HepG2 (cell line): Measurements from ENCODE around the gene KRTAP17-1. TPM values are rescaled to one million over a fixed set of nuclear protein-coding genes. Genes with fewer than 3 reads are reported as not detected.

Experiments used
- ATAC-seq: fragments of 200-7000 bp; cut with Tn5 transposase; 3 replicates; pipeline ENCODE4 v1.9.1; 2020; ENCODE audit warnings: mild to moderate bottlenecking, moderate library complexity
- BruUV-seq: library from RNA; stranded (reverse); fragments of 400-500 nt; replicated peaks from 2 replicates; lab custom pipeline; 2021; lab: Mats Ljungman, UMichigan
- CTCF ChIA-PET: fragments of 300-600 bp; formaldehyde crosslinking; extraction: SDS; loops from one replicate; lab custom pipeline; 2021; ENCODE audit warnings: low total read pairs, inconsistent platforms, low intra/inter-chr PET ratio; lab: Yijun Ruan, JAX
- POLR2A ChIA-PET: fragments of 350-600 bp; sonication (Branson Sonifier 250); formaldehyde crosslinking; loops from one replicate; lab custom pipeline; 2020; ENCODE audit warnings: antibody characterized with exemption, inconsistent platforms; lab: Yijun Ruan, JAX
- DNase-seq: peaks from one replicate; pipeline ENCODE4 v3.0.0-alpha.2; 2015; ENCODE audit warnings: low spot score
- FAIRE-seq: peaks from 3 replicates; lab custom pipeline; 2011; peaks lifted over from hg19 to GRCh38; lab: Jason Lieb, UNC
- H2AFZ ChIP-seq: one replicate; pipeline ENCODE4 v1.6.1; 2011; ENCODE audit warnings: low read length, inconsistent platforms
- H3K27ac ChIP-seq: fragments of 300-600 bp; 3 replicates; pipeline ENCODE4 v1.8.0; 2011; ENCODE audit warnings: mixed run types, mild to moderate bottlenecking, mixed read lengths, low read length, inconsistent platforms; ENCODE audit not compliant: insufficient read depth; ENCODE audit errors: extremely low read length
- H3K27me3 ChIP-seq, 2 experiments: fragments of 200-600 bp in 1 of 2; 2 replicates in 1 of 2; 3 replicates in 1 of 2; pipeline versions ENCODE4 v1.6.0 to v1.8.0; 2011; ENCODE audit warnings: low read length in 2 of 2, mild to moderate bottlenecking in 2 of 2, moderate library complexity in 2 of 2, inconsistent platforms in 1 of 2; ENCODE audit not compliant: insufficient read depth in 2 of 2, control insufficient read depth in 1 of 2
- H3K36me3 ChIP-seq, 2 experiments: fragments of 200-600 bp in 1 of 2; replicated peaks in 1 of 2; 2 replicates in 1 of 2; 3 replicates in 1 of 2; pipeline versions ENCODE4 v1.5.1 to v1.8.0; 2011; ENCODE audit warnings: low read length in 2 of 2, inconsistent platforms in 1 of 2; ENCODE audit not compliant: insufficient read depth in 2 of 2, control insufficient read depth in 1 of 2
- H3K4me1 ChIP-seq: 2 replicates; pipeline ENCODE4 v1.5.1; 2012; ENCODE audit warnings: low read length, inconsistent platforms; ENCODE audit not compliant: insufficient read depth
- H3K4me2 ChIP-seq: 2 replicates; pipeline ENCODE4 v1.6.0; 2011; ENCODE audit warnings: low read depth, low read length, inconsistent platforms
- H3K4me3 ChIP-seq, 3 experiments: fragments of 200-600 bp in 1 of 3; sonication (generic), shearing (Covaris generic) in 1 of 3; replicated peaks in 1 of 3; 2 replicates each; pipeline ENCODE4 v1.5.1; 2011 to 2016; ENCODE audit warnings: low read length in 3 of 3, inconsistent platforms in 2 of 3, low read depth in 2 of 3, mild to moderate bottlenecking in 2 of 3, control low read depth in 1 of 3, mixed read lengths in 1 of 3; ENCODE audit not compliant: insufficient read depth in 1 of 3
- H3K79me2 ChIP-seq: one replicate; pipeline ENCODE4 v1.6.1; 2011; ENCODE audit warnings: low read length, inconsistent platforms; ENCODE audit not compliant: insufficient read depth
- H3K9ac ChIP-seq: 2 replicates; pipeline ENCODE4 v1.6.0; 2011; ENCODE audit warnings: mild to moderate bottlenecking, low read depth, low read length, inconsistent platforms; ENCODE audit not compliant: insufficient read depth
- H3K9me3 ChIP-seq: 2 replicates; pipeline ENCODE4 v1.5.1; 2012; ENCODE audit warnings: mild to moderate bottlenecking, low read length
- H4K20me1 ChIP-seq: 2 replicates; pipeline ENCODE4 v1.6.0; 2011; ENCODE audit warnings: inconsistent platforms, mild to moderate bottlenecking, low read length, moderate library complexity; ENCODE audit not compliant: insufficient read depth
- AHR ChIP-seq: IDR thresholded peaks from 2 replicates; pipeline ENCODE4 v1.6.1; 2018; ENCODE audit warnings: missing genetic modification reagents, missing compliant biosample characterization
- ARID2 ChIP-seq: sonication (generic); formaldehyde crosslinking; IDR thresholded peaks from 2 replicates; pipeline ENCODE4 v1.8.1; 2022; ENCODE audit warnings: mild to moderate bottlenecking, missing genetic modification reagents, borderline replicate concordance
- ATM ChIP-seq: fragments of 450-650 bp; IDR thresholded peaks from 2 replicates; pipeline ENCODE4 v1.7.1; 2017; ENCODE audit warnings: mild to moderate bottlenecking, borderline replicate concordance
- CENPT ChIP-seq: sonication (generic); formaldehyde crosslinking; IDR thresholded peaks from 2 replicates; pipeline ENCODE4 v1.8.0; 2022; ENCODE audit warnings: low read depth, mild to moderate bottlenecking, moderate library complexity, missing genetic modification reagents
- ELF3 ChIP-seq: IDR thresholded peaks from 2 replicates; pipeline ENCODE4 v1.6.1; 2016; ENCODE audit warnings: missing genetic modification reagents, missing compliant biosample characterization
- FOXP1 ChIP-seq, 2 experiments: fragments of 450-650 bp in 1 of 2; IDR thresholded peaks; 2 replicates each; pipeline ENCODE4 v1.6.1; 2017 to 2018; ENCODE audit warnings: antibody characterized with exemption in 1 of 2
- MAFF ChIP-seq: IDR thresholded peaks from 2 replicates; pipeline ENCODE4 v1.6.1; 2011; ENCODE audit warnings: low read depth, low read length, improper control_type of control experiment
- NFYB ChIP-seq: sonication (generic); formaldehyde crosslinking; IDR thresholded peaks from 2 replicates; pipeline ENCODE4 v1.4.0; 2020; ENCODE audit warnings: missing genetic modification reagents
- NKX3-1 ChIP-seq: sonication (generic); formaldehyde crosslinking; IDR thresholded peaks from 2 replicates; pipeline ENCODE4 v1.5.0; 2020; ENCODE audit warnings: missing genetic modification reagents
- TMF1 ChIP-seq: sonication (generic); formaldehyde crosslinking; IDR thresholded peaks from 2 replicates; pipeline ENCODE4 v1.8.1; 2022; ENCODE audit warnings: low read depth, missing genetic modification reagents
- ZNF136 ChIP-seq: sonication (generic); formaldehyde crosslinking; IDR thresholded peaks from 2 replicates; pipeline ENCODE4 v1.8.1; 2022; ENCODE audit warnings: low read depth, mild to moderate bottlenecking, moderate library complexity, missing genetic modification reagents
- ZNF138 ChIP-seq: sonication (generic); formaldehyde crosslinking; IDR thresholded peaks from 2 replicates; pipeline ENCODE4 v1.5.0; 2020; ENCODE audit warnings: mild to moderate bottlenecking, low read depth, missing genetic modification reagents
- ZNF543 ChIP-seq: sonication (generic); formaldehyde crosslinking; IDR thresholded peaks from 2 replicates; pipeline ENCODE4 v1.4.0; 2020; ENCODE audit warnings: mild to moderate bottlenecking, missing genetic modification reagents
- ZNF556 ChIP-seq: sonication (generic); formaldehyde crosslinking; IDR thresholded peaks from 2 replicates; pipeline ENCODE4 v1.4.0; 2020; ENCODE audit warnings: mild to moderate bottlenecking, missing genetic modification reagents, borderline replicate concordance
- WGBS: methylation state at CpG from one replicate; pipeline ENCODE4 v1.1.6; 2017; ENCODE audit warnings: low lambda C conversion rate; 5-methylcytosine and 5-hydroxymethylcytosine counted together
- in situ Hi-C: cut with HindIII; loops from 2 replicates; pipeline ENCODE4 v1.10.0; 2017; ENCODE audit warnings: low pct_unique_long_range_greater_than_20kb; ENCODE audit not compliant: extremely low pct_ligation_motif_present
- intact Hi-C: fragments of 100-400 bp; cut with micrococcal nuclease; formaldehyde crosslinking; loops from one replicate; pipeline ENCODE4 v1.10.0; 2022; ENCODE audit not compliant: unreplicated experiment
- polyA plus RNA-seq, 8 experiments: library from polyadenylated mRNA; depleted of rRNA in 3 of 8; stranded (reverse) in 7 of 8; unstranded in 1 of 8; fragments of >200 nt; fragmentation: Illumina TruSeq in 4 of 8; extraction: Trizol in 4 of 8; gene quantifications; 2 replicates each; pipeline versions ENCODE4 v1.2.1 to v1.2.3, GENCODE V29; 2011 to 2016; ENCODE audit warnings: low read depth in 4 of 8, missing spikeins in 1 of 8, mixed read lengths in 1 of 8; ENCODE audit not compliant: insufficient read depth in 1 of 8
- total RNA-seq, 5 experiments: library from RNA; depleted of rRNA; stranded (reverse); fragments of >200 nt; fragmentation: Illumina TruSeq; extraction: Trizol; gene quantifications; 2 replicates each; pipeline ENCODE4 v1.2.3, GENCODE V29; 2016; ENCODE audit warnings: low read depth in 1 of 5
- TF ChIP-seq, protein P1 (sequence below): sonication (generic); formaldehyde crosslinking; conservative IDR thresholded peaks from 2 replicates; pipeline ENCODE4 v1.4.0; 2020; ENCODE audit warnings: mild to moderate bottlenecking, missing genetic modification reagents, moderate library complexity
- TF ChIP-seq, protein P2 (sequence below): IDR thresholded peaks from 2 replicates; pipeline ENCODE4 v1.6.1; 2016; ENCODE audit warnings: missing compliant biosample characterization, missing genetic modification reagents, borderline replicate concordance
- TF ChIP-seq, protein P3 (sequence below): sonication (generic); formaldehyde crosslinking; IDR thresholded peaks from 2 replicates; pipeline ENCODE4 v1.4.0; 2020; ENCODE audit warnings: mild to moderate bottlenecking, missing genetic modification reagents

The KRTAP17-1 gene
- total and polyA plus RNA-seq, 2 of the 13 experiments (the other 11 are each of a cell fraction or from before 2014, with no cell fraction given), result not detected

DNA sequence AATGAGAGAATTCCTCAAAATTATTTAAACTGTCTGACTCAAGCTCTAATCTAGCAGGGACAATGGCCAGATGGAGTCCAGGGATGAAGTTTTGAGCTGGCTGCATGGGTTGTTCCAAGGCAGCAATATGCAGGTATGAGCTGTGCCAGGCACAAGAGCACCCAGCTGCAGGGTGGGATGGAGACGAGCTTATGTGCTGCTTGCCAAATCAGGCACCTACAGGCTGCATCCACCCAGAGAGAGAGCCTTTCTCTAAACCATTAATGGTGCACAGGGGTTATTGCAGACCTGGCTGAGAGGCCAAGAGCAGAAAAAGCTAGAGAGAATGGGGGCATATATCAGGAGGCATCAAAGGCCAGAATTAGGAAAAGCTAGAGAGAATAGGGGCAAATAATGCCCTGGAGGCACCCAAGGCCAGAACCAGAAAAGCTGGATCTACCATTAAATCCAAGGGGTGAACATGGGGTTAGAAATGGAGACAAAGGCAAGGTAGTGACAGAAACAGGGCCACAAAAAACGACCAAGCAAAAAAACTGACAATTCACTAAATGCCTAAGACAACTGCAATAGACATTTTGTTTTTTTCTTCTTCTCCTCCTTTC, 24.2 kb upstream of the KRTAP17-1 start (continued):
- no peak for TF ChIP-seq ZNF556 (CRISPR knock-in tag)
- no peak for TF ChIP-seq ZNF136 (CRISPR knock-in tag)
- no peak for TF ChIP-seq NKX3-1 (CRISPR knock-in tag)
- no peak for TF ChIP-seq AHR (CRISPR knock-in tag)
- no peak for TF ChIP-seq ARID2 (CRISPR knock-in tag)
- no peak for TF ChIP-seq ZNF543 (CRISPR knock-in tag)
- no peak for TF ChIP-seq ELF3 (CRISPR knock-in tag)
- TF ChIP-seq, protein P1, sequence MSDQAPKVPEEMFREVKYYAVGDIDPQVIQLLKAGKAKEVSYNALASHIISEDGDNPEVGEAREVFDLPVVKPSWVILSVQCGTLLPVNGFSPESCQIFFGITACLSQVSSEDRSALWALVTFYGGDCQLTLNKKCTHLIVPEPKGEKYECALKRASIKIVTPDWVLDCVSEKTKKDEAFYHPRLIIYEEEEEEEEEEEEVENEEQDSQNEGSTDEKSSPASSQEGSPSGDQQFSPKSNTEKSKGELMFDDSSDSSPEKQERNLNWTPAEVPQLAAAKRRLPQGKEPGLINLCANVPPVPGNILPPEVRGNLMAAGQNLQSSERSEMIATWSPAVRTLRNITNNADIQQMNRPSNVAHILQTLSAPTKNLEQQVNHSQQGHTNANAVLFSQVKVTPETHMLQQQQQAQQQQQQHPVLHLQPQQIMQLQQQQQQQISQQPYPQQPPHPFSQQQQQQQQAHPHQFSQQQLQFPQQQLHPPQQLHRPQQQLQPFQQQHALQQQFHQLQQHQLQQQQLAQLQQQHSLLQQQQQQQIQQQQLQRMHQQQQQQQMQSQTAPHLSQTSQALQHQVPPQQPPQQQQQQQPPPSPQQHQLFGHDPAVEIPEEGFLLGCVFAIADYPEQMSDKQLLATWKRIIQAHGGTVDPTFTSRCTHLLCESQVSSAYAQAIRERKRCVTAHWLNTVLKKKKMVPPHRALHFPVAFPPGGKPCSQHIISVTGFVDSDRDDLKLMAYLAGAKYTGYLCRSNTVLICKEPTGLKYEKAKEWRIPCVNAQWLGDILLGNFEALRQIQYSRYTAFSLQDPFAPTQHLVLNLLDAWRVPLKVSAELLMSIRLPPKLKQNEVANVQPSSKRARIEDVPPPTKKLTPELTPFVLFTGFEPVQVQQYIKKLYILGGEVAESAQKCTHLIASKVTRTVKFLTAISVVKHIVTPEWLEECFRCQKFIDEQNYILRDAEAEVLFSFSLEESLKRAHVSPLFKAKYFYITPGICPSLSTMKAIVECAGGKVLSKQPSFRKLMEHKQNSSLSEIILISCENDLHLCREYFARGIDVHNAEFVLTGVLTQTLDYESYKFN (CRISPR knock-in tag), result no peak
- TF ChIP-seq NFYB (CRISPR knock-in tag), result no peak
- no peak for TF ChIP-seq FOXP1 (IDR thresholded peaks at IDR 0.05)
- TF ChIP-seq FOXP1 (CRISPR knock-in tag; IDR thresholded peaks at IDR 0.05), result no peak

DNA sequence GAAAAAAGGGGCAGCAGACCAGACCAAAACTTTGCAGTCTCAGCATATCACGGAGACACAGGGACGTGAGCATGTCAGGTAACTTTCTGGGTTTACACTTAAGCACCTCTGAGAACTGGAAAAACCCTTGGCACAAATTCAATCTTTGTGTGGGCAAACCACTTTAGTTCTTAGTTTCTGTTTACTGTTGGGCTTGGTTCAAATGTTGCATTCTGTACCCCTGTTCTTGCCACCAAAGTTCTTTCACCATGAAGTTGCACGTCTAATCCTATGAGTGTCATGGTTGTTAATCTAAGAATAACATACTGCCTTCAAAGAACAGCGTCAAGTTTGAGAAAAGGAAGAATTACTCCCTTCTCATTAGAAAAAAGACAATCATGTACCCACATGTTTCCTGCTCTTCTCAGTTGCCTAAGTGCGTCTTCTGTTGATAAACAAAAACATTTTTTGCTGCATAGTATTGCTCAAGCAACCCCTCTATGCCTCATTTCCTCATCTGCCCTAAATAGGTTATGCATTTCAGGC, 23.5 kb upstream of the KRTAP17-1 start:
- no peaks in the 10 kb centered on the region for H3K36me3 ChIP-seq
- intact Hi-C loops, result no loop called here
- FAIRE-seq, result no peak
- H3K4me2 ChIP-seq, result no peak overlapping the region
- no peak overlapping the region for H3K27ac ChIP-seq
- CTCF ChIA-PET, result no interaction called here
- BruUV-seq, result no TSS peak
- 20% methylated on average over 5 of the region's 5 CpGs for WGBS
- H4K20me1 ChIP-seq, result no peaks in the 10 kb centered on the region
- peaks cover 11% of the 10 kb centered on the region; the same call in 1 of the 2 replicates for H3K9me3 ChIP-seq
- TF ChIP-seq CENPT (CRISPR knock-in tag) (no peak), TMF1 (CRISPR knock-in tag) (no peak), MAFF (0 out of 2 replicates have a peak, but pooled peaks have one; percentile 25), ZNF138 (CRISPR knock-in tag) (no peak), ATM (no peak)
- TF ChIP-seq, protein P2, sequence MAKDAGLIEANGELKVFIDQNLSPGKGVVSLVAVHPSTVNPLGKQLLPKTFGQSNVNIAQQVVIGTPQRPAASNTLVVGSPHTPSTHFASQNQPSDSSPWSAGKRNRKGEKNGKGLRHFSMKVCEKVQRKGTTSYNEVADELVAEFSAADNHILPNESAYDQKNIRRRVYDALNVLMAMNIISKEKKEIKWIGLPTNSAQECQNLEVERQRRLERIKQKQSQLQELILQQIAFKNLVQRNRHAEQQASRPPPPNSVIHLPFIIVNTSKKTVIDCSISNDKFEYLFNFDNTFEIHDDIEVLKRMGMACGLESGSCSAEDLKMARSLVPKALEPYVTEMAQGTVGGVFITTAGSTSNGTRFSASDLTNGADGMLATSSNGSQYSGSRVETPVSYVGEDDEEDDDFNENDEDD (CRISPR knock-in tag), result no peak
- TF ChIP-seq, protein P3, sequence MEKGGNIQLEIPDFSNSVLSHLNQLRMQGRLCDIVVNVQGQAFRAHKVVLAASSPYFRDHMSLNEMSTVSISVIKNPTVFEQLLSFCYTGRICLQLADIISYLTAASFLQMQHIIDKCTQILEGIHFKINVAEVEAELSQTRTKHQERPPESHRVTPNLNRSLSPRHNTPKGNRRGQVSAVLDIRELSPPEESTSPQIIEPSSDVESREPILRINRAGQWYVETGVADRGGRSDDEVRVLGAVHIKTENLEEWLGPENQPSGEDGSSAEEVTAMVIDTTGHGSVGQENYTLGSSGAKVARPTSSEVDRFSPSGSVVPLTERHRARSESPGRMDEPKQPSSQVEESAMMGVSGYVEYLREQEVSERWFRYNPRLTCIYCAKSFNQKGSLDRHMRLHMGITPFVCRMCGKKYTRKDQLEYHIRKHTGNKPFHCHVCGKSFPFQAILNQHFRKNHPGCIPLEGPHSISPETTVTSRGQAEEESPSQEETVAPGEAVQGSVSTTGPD (CRISPR knock-in tag), result no peak
- POLR2A ChIA-PET, result no interaction called here
- in situ Hi-C loops, result no loop called here
- H3K4me3 ChIP-seq, result no peak overlapping the region
- DNase-seq, result no peak
- H3K9ac ChIP-seq, result no peak overlapping the region
- no peak overlapping the region for H2AFZ ChIP-seq
- H3K27me3 ChIP-seq, result no peaks in the 10 kb centered on the region; a peak in 2 of 5 replicates
- H3K79me2 ChIP-seq, result no peaks in the 10 kb centered on the region
- no peak for ATAC-seq
- H3K4me1 ChIP-seq, result no peaks in the 10 kb centered on the region
